NCI-H345 (cell line): ENCODE results near the gene DNPH1.

Experiments used
- DNase-seq: peaks from one replicate; lab custom pipeline; 2025; lab: John Stamatoyannopoulos, UW

The DNPH1 gene

DNA sequence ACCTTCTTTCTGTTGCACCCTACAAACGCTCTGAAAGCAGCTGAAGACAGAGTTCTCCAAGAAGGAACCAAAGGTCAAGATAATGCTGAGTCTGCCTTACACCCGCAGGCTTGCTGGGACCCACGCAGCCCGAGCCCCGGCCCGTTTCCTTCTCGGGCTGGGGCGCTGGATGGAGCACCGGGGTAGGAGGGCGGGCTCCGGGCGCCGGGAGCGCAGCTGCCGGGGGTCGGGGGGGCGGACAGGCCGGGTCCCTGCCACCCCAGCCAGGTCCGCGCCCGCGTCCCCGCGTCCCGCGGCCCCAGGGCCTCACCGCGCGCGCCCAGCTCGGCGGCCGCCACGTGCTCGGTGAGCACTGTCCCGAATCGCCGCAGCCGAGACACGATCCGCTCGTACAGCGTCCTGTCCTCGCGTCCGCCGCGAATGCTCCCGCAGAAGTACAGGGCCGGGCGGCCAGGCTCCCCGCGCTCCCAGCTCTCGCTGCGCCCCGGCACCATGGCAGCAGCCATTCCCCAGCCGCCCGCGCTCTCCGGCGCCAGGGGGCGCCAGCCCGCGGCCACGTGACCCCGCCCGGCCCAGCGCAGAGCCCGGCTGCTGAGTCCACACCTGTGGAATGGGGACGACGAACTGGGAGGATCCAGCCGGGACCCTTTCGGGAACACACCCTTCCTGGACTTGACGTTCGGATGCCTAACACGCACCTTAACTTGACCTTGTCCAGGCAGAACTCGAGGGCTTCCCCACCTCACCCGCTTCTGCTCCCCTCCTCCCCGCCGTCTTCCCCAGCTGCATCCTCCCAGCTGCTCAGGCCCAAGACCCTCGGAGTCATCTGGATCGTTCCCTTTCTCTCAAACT lies at the start of gene DNPH1:
Gene DNPH1, minus strand, starts transcription at position 531 of the 852 bp plus-strand sequence. Its CDS starts 25 bp downstream, at position 506.
- peak; percentile 74 for DNase-seq

GRCh38 chr6:43278524-43279078 lies 49.3 kb upstream of the DNPH1 start:
- no peak for DNase-seq

DNA sequence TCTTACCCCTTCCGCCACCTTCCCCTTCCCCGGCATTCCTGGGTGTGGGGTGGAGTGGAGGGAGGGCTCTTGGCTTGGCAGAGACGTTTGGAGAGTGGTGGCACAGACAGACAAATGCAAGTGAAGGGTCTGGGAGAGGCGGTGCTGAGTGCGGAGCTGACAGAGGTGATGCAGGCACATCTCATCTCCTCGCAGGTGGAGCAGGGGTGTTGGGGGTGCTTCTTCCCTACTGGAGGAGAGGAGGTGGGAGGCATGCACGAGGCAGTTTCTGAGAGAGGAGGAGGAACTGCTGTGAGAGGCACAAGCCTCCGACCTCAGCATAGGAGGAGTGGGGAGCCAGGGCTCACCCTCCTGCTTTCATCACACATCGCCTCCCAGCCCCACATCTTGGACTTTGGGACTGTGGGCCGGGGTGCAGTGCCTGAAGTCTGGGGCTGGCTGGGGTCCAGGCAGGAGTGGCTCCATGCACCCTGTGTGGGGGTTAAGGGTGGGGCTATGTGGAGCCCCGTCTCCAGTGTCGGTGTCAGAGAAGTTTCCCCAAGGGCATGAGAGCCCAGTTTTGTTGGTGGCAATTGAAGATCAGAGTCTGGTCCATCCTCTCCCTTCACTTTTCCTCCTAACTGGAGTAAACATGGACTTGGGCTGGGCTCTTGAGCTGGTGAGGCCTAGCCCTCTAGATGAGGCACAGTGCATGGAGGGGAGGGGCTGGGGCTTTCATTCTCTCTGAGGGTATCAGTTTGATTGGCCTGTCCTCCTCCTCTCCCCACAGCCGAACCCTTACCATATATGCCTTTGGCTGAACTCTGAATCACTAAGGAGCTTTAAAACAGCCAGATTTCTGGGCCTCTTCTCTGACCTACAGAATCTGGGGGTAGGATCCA lies 48.6 kb upstream of the DNPH1 start:
- DNase-seq = no peak

DNA sequence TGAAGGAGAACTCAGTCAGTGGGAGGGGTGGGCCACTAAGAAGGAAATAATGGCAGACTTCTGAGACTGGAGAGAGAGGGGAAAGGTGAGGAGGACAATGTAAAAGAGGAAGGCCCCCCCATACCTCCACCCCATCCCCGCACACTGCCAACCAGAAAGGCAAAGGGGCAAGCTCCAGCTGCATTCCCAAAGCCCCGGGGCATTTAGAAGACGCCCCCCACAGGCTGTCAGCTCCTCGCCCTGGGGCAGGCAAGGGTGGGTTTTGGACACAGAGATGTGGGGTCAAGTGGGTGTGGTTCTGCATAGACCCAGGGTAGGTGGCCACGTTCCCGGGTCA lies 48.0 kb upstream of the DNPH1 start:
- DNase-seq = no peak

GRCh38 chr6:43276577-43277305 lies 47.5 kb upstream of the DNPH1 start:
- no peak for DNase-seq

DNA sequence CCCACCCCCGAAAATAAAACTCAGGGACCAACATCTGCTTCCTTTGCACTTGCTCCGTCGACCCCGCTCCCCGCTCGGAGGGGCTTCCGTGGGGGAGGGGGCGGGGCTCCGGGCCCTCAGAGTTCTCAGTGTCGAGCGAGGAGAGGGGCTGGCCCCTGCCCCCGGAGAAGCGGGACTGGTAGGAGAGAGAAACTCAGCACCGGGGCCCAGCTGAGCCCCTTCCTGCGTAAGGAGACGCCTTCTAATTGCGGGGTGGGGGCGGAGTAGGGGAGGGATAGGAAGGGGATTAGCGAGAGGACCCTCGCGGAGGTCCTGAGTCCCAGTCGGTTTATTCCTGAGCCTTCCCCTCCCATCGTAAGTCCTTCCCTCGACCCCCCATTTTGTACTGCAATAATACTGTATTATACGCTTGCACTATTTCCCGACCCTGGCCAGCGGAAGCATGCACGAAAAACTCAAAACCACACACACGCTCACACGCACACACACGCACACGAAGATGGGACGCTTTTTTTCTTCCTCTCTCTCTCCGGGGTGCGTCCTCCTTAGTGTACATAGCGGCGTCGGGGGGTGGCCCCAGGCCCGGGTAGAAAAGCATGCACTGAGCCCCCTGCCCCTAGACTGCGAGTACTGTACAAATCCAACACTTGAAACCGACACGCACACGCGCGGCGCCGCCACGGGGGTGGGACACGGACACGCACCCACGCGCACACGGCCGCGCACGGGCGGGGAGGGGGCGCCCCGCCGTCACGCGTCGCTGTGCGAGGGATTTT lies 46.7 kb upstream of the DNPH1 start:
- no peak for DNase-seq

DNA sequence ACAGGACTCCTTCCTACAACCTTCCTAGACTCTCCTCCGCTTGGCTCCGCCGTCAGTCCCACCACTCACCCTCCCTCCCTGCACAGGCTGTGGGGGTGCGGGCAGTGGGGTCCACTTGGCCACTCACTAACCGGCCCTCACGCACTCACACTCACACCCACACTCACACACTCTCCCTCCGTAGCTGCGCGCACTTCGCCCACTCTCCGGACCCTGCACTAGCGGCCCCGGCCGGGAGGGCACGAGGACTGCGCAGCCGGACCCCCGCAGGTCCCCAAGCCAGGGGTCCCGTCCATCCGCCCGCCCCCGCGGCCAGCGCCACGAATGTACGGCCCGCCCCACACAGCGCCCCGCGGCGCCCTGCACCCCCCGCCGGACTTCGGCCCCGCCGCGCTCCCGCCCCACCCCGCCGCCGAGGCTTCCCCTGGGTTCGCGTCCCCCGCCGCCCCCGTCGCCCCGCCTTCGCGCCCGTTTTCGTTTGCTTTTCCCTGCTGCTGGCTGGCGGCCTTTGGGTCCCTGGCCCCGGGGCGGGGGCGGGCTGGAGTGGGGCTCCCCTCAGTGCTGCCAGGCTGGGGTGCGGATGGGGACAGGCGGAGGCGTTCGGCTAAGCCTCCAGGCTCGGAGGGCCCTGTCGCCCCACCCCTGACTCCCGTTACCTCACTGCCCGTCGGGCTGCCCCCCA lies 45.8 kb upstream of the DNPH1 start:
- DNase-seq = no peak

GRCh38 chr6:43274127-43274915 lies 45.0 kb upstream of the DNPH1 start:
- no peak for DNase-seq

GRCh38 chr6:43273707-43274106 lies 44.4 kb upstream of the DNPH1 start:
- DNase-seq = no peak

DNA sequence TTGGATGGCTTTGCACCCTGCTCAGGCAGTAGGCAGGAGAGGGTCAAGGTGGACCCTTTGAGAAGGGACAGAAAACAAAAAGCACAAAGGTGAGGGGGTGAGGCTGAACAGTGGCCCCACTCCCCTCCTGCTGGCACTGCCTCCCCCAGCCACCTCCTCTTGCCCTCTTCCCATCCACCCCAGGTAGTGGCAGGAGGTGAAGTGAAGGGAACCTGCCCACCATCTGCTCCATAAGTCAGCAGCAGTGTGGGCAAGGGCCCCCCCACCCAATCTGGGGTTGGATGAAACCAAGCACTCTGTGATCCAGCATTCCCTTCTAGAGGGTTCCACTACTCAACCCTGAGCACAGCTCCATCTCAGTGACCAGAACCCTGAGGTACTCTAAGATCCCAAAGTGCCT lies 42.7 kb upstream of the DNPH1 start:
- no peak for DNase-seq

- DNase-seq = no peak
These were observed 42.0 kb upstream of the DNPH1 start for GRCh38 chr6:43271103-43271815.

GRCh38 chr6:43269273-43270007 lies 40.2 kb upstream of the DNPH1 start:
- DNase-seq = no peak

DNA sequence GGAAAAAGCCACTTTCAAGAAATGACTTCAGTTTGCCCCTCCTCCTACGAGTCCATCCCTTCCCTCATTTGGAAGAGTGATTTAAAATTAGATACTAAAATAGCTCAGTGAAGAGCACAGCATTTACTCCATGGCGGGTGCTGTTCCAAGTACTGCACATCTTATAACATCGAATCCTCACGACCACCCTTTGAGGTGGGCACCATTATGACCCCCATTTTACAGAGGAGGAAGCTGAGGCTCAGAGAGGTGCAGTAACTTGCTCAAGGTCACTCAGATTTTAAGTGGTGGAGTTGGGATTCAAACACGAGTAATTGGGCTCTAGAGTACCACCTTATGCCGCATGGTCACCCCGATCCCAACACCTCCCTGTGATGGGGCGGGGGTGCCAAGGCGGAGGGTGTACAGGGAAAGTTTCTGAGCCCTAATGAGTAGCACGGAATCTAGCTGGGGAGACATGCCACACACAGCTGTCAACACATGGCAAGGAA lies 39.5 kb upstream of the DNPH1 start:
- DNase-seq = no peak

GRCh38 chr6:43268355-43268700 lies 39.0 kb upstream of the DNPH1 start:
- no peak for DNase-seq

DNA sequence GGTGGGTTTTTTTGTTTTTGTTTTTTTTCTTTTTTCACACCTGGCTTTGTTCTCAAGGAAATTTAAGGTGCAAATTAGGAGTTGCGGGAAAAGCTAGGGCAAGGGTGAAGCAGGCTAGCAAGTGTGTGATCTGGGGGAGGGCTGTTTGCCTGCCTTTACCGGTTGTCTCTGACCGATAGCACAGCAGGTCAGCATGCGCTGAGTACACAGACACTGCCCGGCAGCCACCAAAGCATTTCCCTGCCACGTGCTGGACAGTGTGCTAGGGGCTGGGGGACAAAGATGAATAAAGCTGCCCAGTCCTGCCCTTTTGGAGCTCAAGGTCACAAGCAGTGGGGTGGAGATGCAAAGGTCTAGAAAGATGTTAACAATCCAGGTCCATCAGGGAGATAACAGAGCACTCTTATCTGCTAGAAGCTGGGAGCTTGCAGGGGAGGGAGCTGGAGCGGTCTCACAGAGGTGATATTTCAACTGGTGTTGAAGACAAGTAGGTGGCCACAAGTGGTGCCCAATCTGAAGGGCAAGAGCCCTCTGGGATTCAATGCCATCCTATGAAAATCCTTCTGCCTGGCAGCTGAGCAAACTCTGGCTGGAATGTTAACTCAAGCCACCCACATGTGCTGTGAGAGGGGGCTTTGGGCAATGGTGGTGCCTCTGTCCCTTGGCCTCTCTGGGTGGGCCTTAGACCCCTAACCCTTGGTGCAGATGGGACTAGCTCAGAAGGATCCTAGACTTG lies 38.5 kb upstream of the DNPH1 start:
- DNase-seq = no peak

- no peak for DNase-seq
These were observed 36.3 kb upstream of the DNPH1 start for GRCh38 chr6:43265564-43265963.

- DNase-seq = no peak
These were observed 35.4 kb upstream of the DNPH1 start for GRCh38 chr6:43264599-43265145.
